Uterus (tissue), 4 donors: ENCODE data around the gene MAP4K5. TPM values are rescaled to one million over a fixed set of nuclear protein-coding genes. Genes with fewer than 3 reads are reported as not detected.
A peak's percentile ranks its signal among the peaks of the same experiment; 100 is the strongest.

Experiments
- DNase-seq, 2 donors: peaks; one replicate each; pipeline ENCODE4 v3.0.0-alpha.2; 2019 to 2020
- H3K27ac ChIP-seq, 2 donors: fragments of 200-600 bp; sonication (generic); 1 replicate in 1 of 2; 2 replicates in 1 of 2; pipeline ENCODE4 v1.5.1; 2016 to 2018
- H3K27me3 ChIP-seq, 2 donors: fragments of 200-600 bp; sonication (generic); one replicate each; pipeline ENCODE4 v1.5.1; 2018 to 2019; ENCODE audit warnings: control low read depth in 1 of 2
- H3K36me3 ChIP-seq, 2 donors: fragments of 200-600 bp; sonication (generic); one replicate each; pipeline ENCODE4 v1.5.1; 2019; ENCODE audit warnings: control low read depth in 1 of 2
- H3K4me1 ChIP-seq, 2 donors: fragments of 200-600 bp; sonication (generic); one replicate each; pipeline ENCODE4 v1.5.1; 2018 to 2019; ENCODE audit warnings: control low read depth in 1 of 2
- H3K4me3 ChIP-seq, 2 donors: fragments of 200-600 bp; sonication (generic); 1 replicate in 1 of 2; 2 replicates in 1 of 2; pipeline ENCODE4 v1.5.1; 2018 to 2019; ENCODE audit warnings: mild to moderate bottlenecking in 1 of 2
- H3K9me3 ChIP-seq, 2 donors: fragments of 200-600 bp; sonication (generic); one replicate each; pipeline ENCODE4 v1.5.1; 2019; ENCODE audit warnings: control low read depth in 1 of 2
- CTCF ChIP-seq, 4 experiments: fragments of 200-600 bp in 2 of 4; fragments of 450-650 bp in 2 of 4; sonication (generic) in 2 of 4; IDR thresholded peaks; one replicate each; pipeline ENCODE4 v1.5.1; 2016 to 2019; ENCODE audit warnings: antibody characterized with exemption in 4 of 4, mild to moderate bottlenecking in 2 of 4, moderate library complexity in 1 of 4
- POLR2A ChIP-seq, 2 donors: fragments of 450-650 bp; IDR thresholded peaks; one replicate each; pipeline ENCODE4 v1.6.1; 2016; ENCODE audit warnings: antibody characterized with exemption in 2 of 2, mild to moderate bottlenecking in 1 of 2, moderate library complexity in 1 of 2
- intact Hi-C: fragments of 100-400 bp; cut with DNase I; formaldehyde crosslinking; loops from one replicate; pipeline ENCODE4 v1.15.1; 2023; ENCODE audit warnings: low total_unique reads
- total RNA-seq, 4 donors: library from RNA; depleted of rRNA in 3 of 4; stranded (reverse); fragments of >200 nt in 3 of 4; gene quantifications; one replicate each; pipeline versions ENCODE4 v1.1.0 to v1.2.4, GENCODE V29; 2014 to 2023
- donor health status: DM: yes; HTN: yes; CAD: no.

The MAP4K5 gene
- total RNA-seq, 4 donors from 2014 or later: 44.6 to 179 (median 97.8) TPM

GRCh38 chr14:50394713-50395112 lies 137.7 kb downstream of the MAP4K5 start:
- intact Hi-C loops: loop anchor here (10.0 kb wide), 1 partner anchor 50 kb away; no protein-coding TSS in a partner anchor
- no peak for TF ChIP-seq CTCF (IDR thresholded peaks at IDR 0.05)
- no peak for TF ChIP-seq POLR2A (IDR thresholded peaks at IDR 0.05)
- H3K4me1 ChIP-seq: no peaks in the 10 kb centered on the region
- peak overlapping the region; percentile 68 to 79 for H3K4me3 ChIP-seq
- no peaks in the 10 kb centered on the region for H3K9me3 ChIP-seq
- no peaks in the 10 kb centered on the region for H3K27me3 ChIP-seq
- H3K36me3 ChIP-seq: no peaks in the 10 kb centered on the region
- DNase-seq: no peak
- H3K27ac ChIP-seq: peak overlapping the region; percentile 85 to 91

- no peak for DNase-seq
- no peaks in the 10 kb centered on the region for H3K36me3 ChIP-seq
- peaks cover 0 to 5% of the 10 kb centered on the region in 2 donors for H3K4me1 ChIP-seq
- H3K27ac ChIP-seq: peak overlapping the region in 1 of 2 donors; percentile 54
- H3K9me3 ChIP-seq: no peaks in the 10 kb centered on the region
- intact Hi-C loops: loop anchor here (10.0 kb wide), 1 partner anchor 45 kb away; no protein-coding TSS in a partner anchor
- TF ChIP-seq POLR2A (IDR thresholded peaks at IDR 0.05): no peak
- no peak for TF ChIP-seq CTCF (IDR thresholded peaks at IDR 0.05)
- H3K4me3 ChIP-seq: no peak overlapping the region
- H3K27me3 ChIP-seq: no peaks in the 10 kb centered on the region
Measured at GRCh38 chr14:50389668-50390441, 142.5 kb downstream of the MAP4K5 start.

GRCh38 chr14:50388256-50388931 lies 144.0 kb downstream of the MAP4K5 start:
- intact Hi-C loops: no loop called here
- no peak overlapping the region for H3K4me3 ChIP-seq
- no peaks in the 10 kb centered on the region for H3K27me3 ChIP-seq
- TF ChIP-seq CTCF (IDR thresholded peaks at IDR 0.05): no peak
- TF ChIP-seq POLR2A (IDR thresholded peaks at IDR 0.05): no peak
- no peaks in the 10 kb centered on the region for H3K36me3 ChIP-seq
- H3K9me3 ChIP-seq: no peaks in the 10 kb centered on the region
- H3K4me1 ChIP-seq: peaks cover 0 to 5% of the 10 kb centered on the region in 2 donors
- H3K27ac ChIP-seq: peak overlapping the region; percentile 54 to 65
- DNase-seq: peak; percentile 41 to 66

DNA sequence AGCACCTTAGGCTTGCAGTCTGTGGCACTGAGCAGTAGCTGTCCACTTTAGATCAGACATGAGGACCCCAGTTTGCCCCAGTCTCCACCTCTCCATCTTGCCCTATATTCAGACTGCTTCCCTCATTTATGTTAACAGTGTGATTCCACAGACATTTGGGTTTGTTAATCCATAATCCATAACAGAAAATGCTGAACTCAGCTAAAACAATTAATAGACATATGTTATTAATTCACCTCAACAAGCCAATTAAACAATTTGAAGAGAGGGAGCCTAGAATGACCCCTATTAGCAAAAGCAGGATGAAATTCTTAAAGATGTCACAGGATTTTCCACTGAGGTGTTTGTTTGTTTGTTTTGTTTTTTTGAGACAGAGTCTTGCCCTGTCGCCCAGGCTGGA lies 144.8 kb downstream of the MAP4K5 start:
- TF ChIP-seq CTCF (IDR thresholded peaks at IDR 0.05) (no peak), POLR2A (IDR thresholded peaks at IDR 0.05) (no peak)
- H3K27ac ChIP-seq: no peak overlapping the region
- no peak overlapping the region for H3K4me3 ChIP-seq
- H3K27me3 ChIP-seq: no peaks in the 10 kb centered on the region
- no peak for DNase-seq
- no peaks in the 10 kb centered on the region for H3K9me3 ChIP-seq
- intact Hi-C loops: no loop called here
- peaks cover 0 to 5% of the 10 kb centered on the region in 2 donors for H3K4me1 ChIP-seq
- no peaks in the 10 kb centered on the region for H3K36me3 ChIP-seq
